ENCODE data around the gene RPP30.

Gene RPP30

GRCh38 chr10:90871766-90872647, at the start of gene RPP30:
Gene RPP30 (plus strand): TSS chr10:90871974. CDS start chr10:90871987, 13 bp downstream.
- DNase-seq = peak; percentile 43

DNA sequence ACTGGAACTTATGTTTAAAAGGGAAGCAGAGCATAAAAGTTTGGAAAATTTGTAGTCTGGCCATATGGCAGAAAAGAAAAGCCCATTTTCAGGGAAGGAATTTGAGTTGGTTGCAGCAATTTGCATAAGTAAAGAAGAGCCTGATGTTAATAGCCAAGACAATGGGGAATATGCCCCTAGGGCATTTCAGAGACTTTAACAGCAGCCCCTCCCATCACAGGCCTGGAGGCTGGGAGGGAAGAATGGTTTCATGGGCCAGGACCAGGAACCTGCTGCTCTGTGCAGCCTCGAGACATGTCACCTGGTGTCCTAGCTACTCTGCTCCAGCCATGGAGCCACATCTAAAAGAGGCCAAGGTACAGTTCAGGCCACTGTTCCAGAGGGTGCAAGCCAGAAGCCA, 49.3 kb upstream of the RPP30 start:
- DNase-seq = no peak

DNA sequence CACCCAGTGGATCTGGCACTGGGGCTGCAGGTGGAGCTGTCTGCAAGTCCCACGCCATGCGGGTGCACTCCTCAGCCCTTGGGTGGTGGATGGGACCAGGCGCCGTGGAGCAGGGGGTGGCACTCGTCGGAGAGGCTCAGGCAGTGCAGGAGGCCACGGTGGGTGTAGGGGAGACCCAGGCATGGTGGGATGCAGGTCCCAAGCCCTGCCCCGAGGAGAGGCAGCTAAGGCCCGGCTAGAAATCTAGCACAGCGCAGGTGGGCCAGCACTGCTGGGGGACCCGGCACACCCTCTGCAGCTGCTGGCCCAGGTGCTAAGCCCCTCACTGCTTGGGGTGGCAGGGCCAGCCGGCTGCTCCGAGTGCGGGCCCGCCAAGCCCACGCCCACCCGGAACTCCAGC, 39.7 kb upstream of the RPP30 start:
- no peak for DNase-seq

DNA sequence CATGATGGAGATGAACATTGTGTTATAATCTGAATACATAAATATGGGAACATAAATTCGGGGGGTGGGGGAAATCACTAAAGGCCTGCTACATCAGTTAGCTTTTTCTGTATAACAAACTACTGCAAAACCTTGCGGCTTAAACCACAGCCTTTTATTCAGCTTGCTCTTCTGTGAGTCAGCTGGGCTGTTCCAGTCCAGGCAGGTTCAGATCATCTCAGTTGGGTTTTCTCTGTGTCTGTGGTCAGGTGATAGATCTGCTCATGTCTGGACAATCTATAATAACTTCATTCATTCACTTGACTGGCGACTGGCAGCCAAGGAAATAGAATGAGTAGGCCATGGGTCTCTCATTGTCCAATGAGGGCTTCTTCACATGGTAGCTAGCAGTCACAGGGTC, 37.4 kb upstream of the RPP30 start:
- DNase-seq = no peak

DNA sequence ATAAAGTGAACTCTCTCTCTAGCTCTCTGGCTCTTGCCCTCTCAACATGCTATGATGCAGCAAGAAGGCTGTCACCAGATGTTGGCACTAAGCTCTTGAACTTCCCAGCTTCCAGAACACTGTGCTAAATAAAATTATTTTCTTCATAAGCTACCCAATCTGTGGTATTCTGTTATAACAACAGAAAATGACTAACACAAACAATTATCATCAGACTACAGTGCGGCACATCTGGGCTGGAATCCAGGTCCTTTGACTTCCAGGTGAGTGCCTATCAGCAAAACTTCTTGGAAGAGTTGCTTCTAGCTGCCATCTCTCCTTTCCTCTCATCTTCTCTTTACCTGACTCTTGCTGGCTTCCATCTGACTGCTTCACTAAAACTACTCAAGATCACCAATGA, 34.3 kb upstream of the RPP30 start:
- DNase-seq = no peak

- DNase-seq = no peak
Measured at GRCh38 chr10:90842725-90843124, 29.0 kb upstream of the RPP30 start.

GRCh38 chr10:90845726-90846125, 26.0 kb upstream of the RPP30 start:
- no peak for DNase-seq

DNA sequence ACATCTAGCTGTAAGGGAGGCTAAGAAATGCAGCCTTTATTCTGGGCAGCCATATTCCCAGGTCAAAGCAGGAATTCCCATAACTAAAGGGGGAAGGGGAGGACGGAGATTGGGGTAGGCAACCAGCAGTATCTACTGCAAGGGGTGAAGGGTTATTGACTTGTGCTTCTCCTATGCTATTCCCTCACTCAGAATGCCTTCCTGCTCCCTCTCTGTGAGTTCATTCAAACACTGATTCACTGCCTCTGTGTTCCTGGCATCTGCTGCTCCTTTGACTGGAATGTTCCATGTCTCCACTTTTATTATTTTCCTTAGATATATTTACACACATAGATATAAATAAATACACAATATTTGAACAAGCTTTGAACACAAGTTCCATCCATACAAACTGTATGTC, 25.0 kb upstream of the RPP30 start:
- no peak for DNase-seq

DNA sequence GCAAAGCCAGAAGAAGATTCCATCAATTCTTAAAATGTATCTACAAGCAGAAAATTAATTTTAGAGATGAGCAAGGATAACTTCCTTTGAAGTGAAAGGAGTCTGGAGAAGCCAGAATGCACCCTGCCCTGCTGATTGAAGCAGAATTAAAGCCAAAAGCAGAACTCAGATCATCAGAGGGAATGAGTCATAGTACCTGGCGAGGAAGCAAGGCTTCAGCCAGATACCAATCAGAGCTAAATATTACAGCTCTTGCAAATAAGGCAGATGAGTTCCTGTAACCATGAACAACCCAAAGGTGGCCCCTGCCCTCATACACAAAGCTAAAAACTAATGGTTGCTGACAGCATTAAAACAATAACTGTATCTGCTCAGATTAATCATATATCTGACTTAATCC, 24.3 kb upstream of the RPP30 start:
- no peak for DNase-seq

GRCh38 chr10:90849956-90850749, 21.6 kb upstream of the RPP30 start:
- DNase-seq = no peak

DNA sequence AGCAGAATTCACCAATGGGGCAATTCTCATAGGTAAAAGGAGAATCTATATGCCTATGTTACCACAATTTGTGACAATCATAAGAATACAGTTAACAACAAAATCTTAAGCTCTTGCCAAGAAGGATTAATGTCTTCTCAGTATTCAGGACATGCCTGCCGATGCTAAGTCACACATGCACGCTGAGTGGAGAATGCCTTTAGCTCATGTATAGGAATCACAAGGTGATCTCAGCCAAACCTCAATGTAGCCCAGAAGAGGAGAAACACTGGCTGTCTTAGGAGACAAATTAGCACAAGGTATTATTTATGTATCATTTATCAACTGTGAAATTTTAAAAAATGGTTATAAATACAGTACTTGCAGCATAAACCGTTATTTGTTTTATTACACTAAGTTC, 16.6 kb upstream of the RPP30 start:
- DNase-seq = no peak

DNA sequence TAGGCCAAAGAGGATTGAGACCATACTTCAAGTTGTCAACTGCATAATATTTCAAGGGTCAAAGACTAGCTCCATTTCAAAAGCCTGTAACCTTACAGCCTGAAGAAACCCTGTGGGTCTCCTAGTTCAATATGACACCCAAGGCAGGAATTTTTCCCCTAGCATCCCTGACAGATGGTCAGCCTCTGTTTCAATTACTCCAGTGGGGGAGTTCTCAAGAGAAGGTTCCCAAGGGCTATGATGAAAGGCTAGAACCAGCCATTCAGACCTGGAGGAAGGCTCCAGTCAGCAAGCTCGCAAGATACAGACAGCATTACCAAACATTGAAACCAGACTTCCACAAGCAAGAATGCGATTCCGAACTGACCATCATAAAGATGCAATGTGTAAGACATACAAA, 15.5 kb upstream of the RPP30 start:
- DNase-seq = no peak

- DNase-seq = no peak
Measured at GRCh38 chr10:90856964-90857634, 14.7 kb upstream of the RPP30 start.

DNA sequence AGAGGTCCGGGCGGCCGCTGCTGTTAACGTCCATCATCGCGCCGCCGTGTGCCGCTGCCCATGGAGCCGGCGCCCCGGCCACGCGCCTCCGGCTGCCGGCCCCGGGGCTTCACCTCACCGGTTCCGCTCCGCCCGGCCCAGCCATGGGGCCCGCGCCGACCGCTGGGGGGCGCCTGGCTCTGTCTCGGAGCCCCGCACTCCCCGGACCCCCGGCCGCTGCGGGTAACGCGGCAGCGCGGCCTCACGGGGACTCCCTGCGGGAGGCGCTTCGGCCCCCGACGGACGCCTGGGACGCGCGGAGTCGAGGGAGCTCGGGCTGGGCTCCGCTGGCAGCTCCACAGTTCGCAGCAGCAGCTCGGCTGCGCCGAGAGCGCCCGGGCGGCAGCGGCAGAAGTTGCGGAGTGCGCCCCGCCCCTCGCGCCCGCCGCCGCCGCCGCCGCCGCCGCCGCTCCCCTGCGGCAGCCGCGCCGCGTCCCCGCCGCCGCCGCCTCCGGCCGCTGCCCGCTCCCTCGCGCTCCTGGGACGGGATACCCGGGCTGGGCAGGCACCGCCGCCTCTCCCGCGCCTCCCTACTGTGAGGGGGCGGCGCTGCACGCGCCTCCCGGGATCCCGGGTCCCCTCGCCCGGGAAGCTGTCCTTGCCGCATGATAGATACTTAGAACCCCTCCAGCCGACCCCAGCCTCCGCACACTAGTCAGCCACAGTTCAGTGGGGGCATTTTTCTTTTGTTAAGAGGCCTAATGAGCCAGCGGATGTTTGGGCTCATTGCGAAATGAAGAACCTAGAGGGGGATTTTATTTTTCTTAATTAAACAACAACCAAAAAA, 13.9 kb upstream of the RPP30 start, which contains the start of gene HTR7:
Gene HTR7 (minus strand): TSS at position 405 of the 826 bp plus-strand sequence. CDS start 368 bp downstream, at position 37.
- peak; percentile 35 for DNase-seq

- DNase-seq = no peak
Measured at GRCh38 chr10:90858461-90858968, 13.3 kb upstream of the RPP30 start.

- no peak for DNase-seq
Measured at GRCh38 chr10:90859321-90859751, 12.4 kb upstream of the RPP30 start.

- no peak for DNase-seq
Measured at GRCh38 chr10:90860790-90861189, 11.0 kb upstream of the RPP30 start.

GRCh38 chr10:90862908-90863514, 8.8 kb upstream of the RPP30 start:
- DNase-seq = peak; percentile 11

DNA sequence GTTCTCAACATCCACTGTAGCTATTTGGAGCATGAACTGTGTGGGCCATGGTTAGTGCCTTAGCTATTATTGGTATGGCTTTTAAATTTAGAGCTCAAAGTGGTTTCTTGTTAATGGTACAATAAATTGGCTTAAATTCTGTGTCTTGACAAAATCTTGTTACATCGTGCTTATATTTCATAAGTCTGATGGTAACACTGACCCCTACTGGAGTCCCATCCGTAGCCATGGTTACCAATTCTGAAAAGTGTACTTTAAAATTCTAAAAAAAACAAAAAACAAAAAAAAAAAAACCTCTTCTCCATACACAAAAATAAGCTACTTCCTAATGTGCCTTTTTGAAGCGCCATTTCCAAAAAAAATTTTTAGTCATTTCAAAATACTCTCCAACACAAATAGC, 6.4 kb upstream of the RPP30 start:
- DNase-seq = no peak

- DNase-seq = no peak
Measured at GRCh38 chr10:90866050-90866598, 5.7 kb upstream of the RPP30 start.

GRCh38 chr10:90871279-90871765, 452 bp upstream of the RPP30 start:
- peak; percentile 18 for DNase-seq
